IMR-90 (cell line): Measurements from ENCODE around the gene CTNND2. TPM values are rescaled to one million over a fixed set of nuclear protein-coding genes. Genes with fewer than 3 reads are reported as not detected.

Experiments
- ATAC-seq: fragments of 200-7000 bp; cut with Tn5 transposase; 2 replicates; pipeline ENCODE4 v1.9.1; 2020; ENCODE audit warnings: low read depth, mild to moderate bottlenecking, moderate library complexity
- BruUV-seq: library from RNA; stranded (reverse); fragments of 400-500 nt; replicated peaks from 2 replicates; lab custom pipeline; 2021; lab: Mats Ljungman, UMichigan
- CTCF ChIA-PET: fragments of 300-600 bp; formaldehyde crosslinking; extraction: SDS; loops from one replicate; lab custom pipeline; 2021; ENCODE audit warnings: antibody characterized with exemption; lab: Yijun Ruan, JAX
- POLR2A ChIA-PET: fragments of 300-600 bp; sonication (Branson Sonifier 250); formaldehyde crosslinking; loops from one replicate; lab custom pipeline; 2022; ENCODE audit warnings: antibody characterized with exemption; ENCODE audit not compliant: unreplicated experiment; lab: Charles Lee
- DNase-seq: peaks from one replicate; pipeline ENCODE4 v3.0.0; 2013
- H2AFZ ChIP-seq: replicated peaks from 2 replicates; pipeline ENCODE3; 2013; ENCODE audit warnings: low read length, mild to moderate bottlenecking; ENCODE audit not compliant: poor library complexity
- H2AK5ac ChIP-seq: 2 replicates; pipeline ENCODE4 v1.6.1; 2013; ENCODE audit warnings: low read depth, low read length, inconsistent platforms
- H2AK9ac ChIP-seq: replicated peaks from 2 replicates; pipeline ENCODE3; 2013; ENCODE audit warnings: mild to moderate bottlenecking, low read depth, low read length, moderate library complexity; ENCODE audit not compliant: poor library complexity
- H2BK120ac ChIP-seq: 2 replicates; pipeline ENCODE4 v1.6.1; 2013; ENCODE audit warnings: low read depth, low read length, inconsistent platforms
- H2BK15ac ChIP-seq: 3 replicates; pipeline ENCODE4 v1.6.1; 2013; ENCODE audit warnings: low read depth, low read length, inconsistent platforms
- H2BK20ac ChIP-seq: 2 replicates; pipeline ENCODE4 v1.6.1; 2013; ENCODE audit warnings: low read depth, mild to moderate bottlenecking, inconsistent platforms, low read length, moderate library complexity
- H2BK5ac ChIP-seq: 2 replicates; pipeline ENCODE4 v1.6.1; 2013; ENCODE audit warnings: mild to moderate bottlenecking, low read depth, low read length, inconsistent platforms; ENCODE audit not compliant: poor library complexity, severe bottlenecking
- H3K14ac ChIP-seq: replicated peaks from 2 replicates; pipeline ENCODE4 v1.6.1; 2013; ENCODE audit warnings: low read depth, low read length, inconsistent platforms
- H3K18ac ChIP-seq: 2 replicates; pipeline ENCODE4 v1.6.1; 2013; ENCODE audit warnings: low read depth, low read length, control low read depth
- H3K23ac ChIP-seq: 2 replicates; pipeline ENCODE4 v1.6.1; 2013; ENCODE audit warnings: low read depth, low read length, inconsistent platforms
- H3K27ac ChIP-seq: 2 replicates; pipeline ENCODE4 v1.5.1; 2013; ENCODE audit warnings: mild to moderate bottlenecking, control low read depth, low read length; ENCODE audit not compliant: insufficient read depth
- H3K27me3 ChIP-seq: 2 replicates; pipeline ENCODE4 v1.6.1; 2013; ENCODE audit warnings: low read length; ENCODE audit not compliant: control insufficient read depth, insufficient read depth
- H3K36me3 ChIP-seq: 2 replicates; pipeline ENCODE4 v1.6.1; 2013; ENCODE audit warnings: low read length, mixed read lengths; ENCODE audit not compliant: control insufficient read depth, insufficient read depth
- H3K4ac ChIP-seq: 2 replicates; pipeline ENCODE4 v1.6.1; 2013; ENCODE audit warnings: low read depth, low read length, inconsistent platforms
- H3K4me1 ChIP-seq: 2 replicates; pipeline ENCODE4 v1.6.1; 2013; ENCODE audit warnings: low read length, mixed read lengths; ENCODE audit not compliant: control insufficient read depth, insufficient read depth
- H3K4me2 ChIP-seq: 2 replicates; pipeline ENCODE4 v1.6.1; 2013; ENCODE audit warnings: low read depth, mild to moderate bottlenecking, control low read depth, low read length, moderate library complexity
- H3K4me3 ChIP-seq: 2 replicates; pipeline ENCODE4 v1.5.1; 2013; ENCODE audit warnings: low read depth, mild to moderate bottlenecking, control low read depth, low read length, moderate library complexity; ENCODE audit not compliant: insufficient read depth
- H3K56ac ChIP-seq: 2 replicates; pipeline ENCODE4 v1.6.1; 2013; ENCODE audit warnings: low read length, inconsistent platforms; ENCODE audit not compliant: insufficient read depth; ENCODE audit errors: extremely low read depth
- H3K79me1 ChIP-seq, 2 experiments: 2 replicates each; pipeline ENCODE4 v1.6.1; 2013; ENCODE audit warnings: low read length in 2 of 2, inconsistent platforms in 1 of 2, low read depth in 1 of 2
- H3K9ac ChIP-seq: 2 replicates; pipeline ENCODE4 v1.6.1; 2013; ENCODE audit warnings: low read depth, low read length, control low read depth
- H3K9me1 ChIP-seq: 2 replicates; pipeline ENCODE4 v1.6.1; 2013; ENCODE audit warnings: low read length, inconsistent platforms; ENCODE audit not compliant: insufficient read depth
- H3K9me3 ChIP-seq: 2 replicates; pipeline ENCODE4 v1.6.1; 2013; ENCODE audit warnings: low read length; ENCODE audit not compliant: control insufficient read depth, insufficient read depth
- H4K20me1 ChIP-seq: 2 replicates; pipeline ENCODE4 v1.6.1; 2013; ENCODE audit warnings: low read length, inconsistent platforms; ENCODE audit not compliant: insufficient read depth
- H4K5ac ChIP-seq: 2 replicates; pipeline ENCODE4 v1.6.1; 2013; ENCODE audit warnings: mild to moderate bottlenecking, low read depth, low read length, control low read depth
- H4K8ac ChIP-seq, 2 experiments: 2 replicates each; pipeline ENCODE4 v1.6.1; 2013; ENCODE audit warnings: low read depth in 2 of 2, low read length in 2 of 2, control low read depth in 1 of 2, inconsistent platforms in 1 of 2
- H4K91ac ChIP-seq: 2 replicates; pipeline ENCODE4 v1.6.1; 2013; ENCODE audit warnings: low read depth, low read length, inconsistent platforms; ENCODE audit not compliant: insufficient read depth
- BHLHE40 ChIP-seq: fragments of 150-350 bp; IDR thresholded peaks from 2 replicates; pipeline ENCODE4 v1.6.1; 2016; ENCODE audit warnings: mild to moderate bottlenecking, low read depth, low read length
- CEBPB ChIP-seq: IDR thresholded peaks from 2 replicates; pipeline ENCODE4 v1.6.1; 2012; ENCODE audit warnings: low read depth, low read length, improper control_type of control experiment
- WGBS, 2 experiments: methylation state at CpG; one replicate each; pipeline versions ENCODE4 v1.1.5 to v1.1.7; 2013; ENCODE audit warnings: missing lambda C conversion rate in 2 of 2; ENCODE audit not compliant: insufficient read length in 1 of 2; ENCODE audit errors: extremely low coverage in 2 of 2; 5-methylcytosine and 5-hydroxymethylcytosine counted together
- dilution Hi-C: fragments of 300-500 bp; cut with HindIII; formaldehyde crosslinking; loops from one replicate; pipeline ENCODE4 v1.14.3; 2018; ENCODE audit warnings: low sequenced_read_pairs; ENCODE audit not compliant: unreplicated experiment
- in situ Hi-C: fragments of 300-500 bp; cut with MboI; formaldehyde crosslinking; loops from 3 replicates; pipeline ENCODE4 v1.14.3; 2019; ENCODE audit warnings: low sequenced_read_pairs, inconsistent platforms, mixed read lengths
- intact Hi-C: fragments of 100-400 bp; cut with micrococcal nuclease; formaldehyde crosslinking; loops from 2 replicates; pipeline ENCODE4 v1.10.0; 2022
- polyA plus RNA-seq, 3 experiments: library from polyadenylated mRNA; depleted of rRNA; stranded (reverse); fragments of >200 nt; gene quantifications; 2 replicates each; pipeline ENCODE4 v1.2.3, GENCODE V29; 2012; ENCODE audit warnings: low replicate concordance in 1 of 3
- total RNA-seq: library from RNA; depleted of rRNA; stranded (reverse); fragments of >200 nt; gene quantifications from 2 replicates; pipeline ENCODE4 v1.2.3, GENCODE V29; 2012

Gene CTNND2
- total and polyA plus RNA-seq, 2 of the 4 experiments (the other 2 are of a cell fraction), result not detected

GRCh38 chr5:10984021-10984715 lies 920.1 kb downstream of the CTNND2 start:
- in situ Hi-C loops, result no loop called here
- CTCF ChIA-PET, result no interaction called here

More at GRCh38 chr5:10984021-10984715, 920.1 kb downstream of the CTNND2 start:
- Histone ChIP-seq H4K5ac (no peak overlapping the region), H4K8ac (no peak overlapping the region), H3K23ac (no peak overlapping the region), H3K79me1 (no peaks in the 10 kb centered on the region), H3K4me1 (no peaks in the 10 kb centered on the region), H3K14ac (no peak overlapping the region), H3K9me1 (peaks cover 4% of the 10 kb centered on the region; the same call in 1 of the 2 replicates), H2BK15ac (no peak overlapping the region), H3K4me3 (no peak overlapping the region), H3K56ac (no peak overlapping the region), H2AFZ (no peak overlapping the region), H3K27me3 (peaks cover 12% of the 10 kb centered on the region), H4K91ac (no peak overlapping the region), H4K20me1 (no peaks in the 10 kb centered on the region), H3K4me2 (no peak overlapping the region), H3K4ac (no peak overlapping the region), H3K18ac (no peak overlapping the region), H2AK5ac (no peak overlapping the region), H3K9me3 (no peaks in the 10 kb centered on the region), H3K36me3 (no peaks in the 10 kb centered on the region), H3K27ac (no peak overlapping the region), H2BK20ac (no peak overlapping the region), H2AK9ac (no peak overlapping the region), H3K9ac (no peak overlapping the region), H2BK5ac (no peak overlapping the region), H2BK120ac (no peak overlapping the region)
- DNase-seq (peak; percentile 6), ATAC-seq (peak; percentile 46; the same call in 1 of the 2 replicates)
- dilution Hi-C loops (no loop called here), intact Hi-C loops (loop anchor here (10.0 kb wide), 2 partner anchors 119 to 219 kb away; partner anchors contain the start of gene DAP)
- no TSS peak for BruUV-seq
- TF ChIP-seq BHLHE40 (no peak), CEBPB (peak; percentile 23; the same call in 1 of the 2 replicates)
- POLR2A ChIA-PET, result no interaction called here
- WGBS, 2 experiments, result 63% methylated on average over 3 of the region's 10 CpGs; no CpG with 5 or more reads in 1 of the 2 experiments
